HEK293 (cell line): ENCODE results near the gene LRRC49.

Experiments used
- CTCF ChIA-PET: fragments of 350-600 bp; formaldehyde crosslinking; extraction: SDS; loops from one replicate; lab custom pipeline; 2021; ENCODE audit warnings: antibody characterized with exemption; lab: Yijun Ruan, JAX
- POLR2A ChIA-PET: fragments of 300-600 bp; formaldehyde crosslinking; extraction: SDS; loops from one replicate; lab custom pipeline; 2020; ENCODE audit warnings: antibody characterized with exemption, inconsistent platforms; lab: Yijun Ruan, JAX
- H3K27ac ChIP-seq: fragments of 200-500 bp; sonication (Bioruptor generic); 2 replicates; pipeline ENCODE4 v1.5.1; 2014; ENCODE audit warnings: low read depth, low read length, control low read depth, inconsistent platforms; ENCODE audit errors: extremely low read depth
- H3K36me3 ChIP-seq, 2 experiments: fragments of 200-500 bp in 1 of 2; sonication (Bioruptor generic) in 1 of 2; 1 replicate in 1 of 2; 2 replicates in 1 of 2; pipeline ENCODE4 v1.5.1; 2014 to 2017; ENCODE audit warnings: inconsistent platforms in 2 of 2, low read length in 2 of 2; ENCODE audit not compliant: control insufficient read depth in 2 of 2, insufficient read depth in 1 of 2
- H3K4me1 ChIP-seq: fragments of 200-500 bp; sonication (Bioruptor generic); 2 replicates; pipeline ENCODE4 v1.5.1; 2014; ENCODE audit warnings: mild to moderate bottlenecking, low read length, inconsistent platforms; ENCODE audit not compliant: control insufficient read depth, insufficient read depth
- H3K4me3 ChIP-seq: 2 replicates; pipeline ENCODE4 v1.5.1; 2011; ENCODE audit warnings: low read depth, mild to moderate bottlenecking, control low read depth, low read length, moderate library complexity
- H3K9me3 ChIP-seq: fragments of 200-500 bp; sonication (Bioruptor generic); 2 replicates; pipeline ENCODE4 v1.5.1; 2014; ENCODE audit warnings: low read depth, low read length, inconsistent platforms; ENCODE audit not compliant: control insufficient read depth, insufficient read depth
- IKZF3 ChIP-seq: fragments of 450-650 bp; IDR thresholded peaks from 2 replicates; pipeline ENCODE4 v1.5.0; 2018; ENCODE audit warnings: missing biosample characterization, mild to moderate bottlenecking, missing genetic modification characterization, moderate library complexity
- KLF1 ChIP-seq: fragments of 450-650 bp; formaldehyde crosslinking; IDR thresholded peaks from 2 replicates; pipeline ENCODE4 v1.5.1; 2016; ENCODE audit warnings: missing biosample characterization, missing genetic modification characterization
- KLF16 ChIP-seq: fragments of 450-650 bp; formaldehyde crosslinking; IDR thresholded peaks from 2 replicates; pipeline ENCODE4 v1.5.1; 2017; ENCODE audit warnings: missing biosample characterization, missing genetic modification characterization
- MYNN ChIP-seq: fragments of 450-650 bp; formaldehyde crosslinking; IDR thresholded peaks from 2 replicates; pipeline ENCODE4 v1.5.1; 2016; ENCODE audit warnings: missing biosample characterization, missing genetic modification characterization, borderline replicate concordance
- TRIM28 ChIP-seq: IDR thresholded peaks from 2 replicates; pipeline ENCODE4 v1.6.1; 2011; ENCODE audit warnings: low read length, control low read depth, borderline replicate concordance
- ZBTB17 ChIP-seq: fragments of 450-650 bp; formaldehyde crosslinking; IDR thresholded peaks from 2 replicates; pipeline ENCODE4 v1.5.1; 2016; ENCODE audit warnings: missing biosample characterization, missing genetic modification characterization
- ZBTB48 ChIP-seq: fragments of 450-650 bp; formaldehyde crosslinking; IDR thresholded peaks from 2 replicates; pipeline ENCODE4 v1.5.1; 2016; ENCODE audit warnings: missing biosample characterization, missing genetic modification characterization
- ZNF121 ChIP-seq: fragments of 450-650 bp; formaldehyde crosslinking; IDR thresholded peaks from 2 replicates; pipeline ENCODE4 v1.5.1; 2016; ENCODE audit warnings: missing biosample characterization, missing genetic modification characterization
- ZNF157 ChIP-seq: fragments of 450-650 bp; formaldehyde crosslinking; IDR thresholded peaks from 2 replicates; pipeline ENCODE4 v1.5.1; 2016; ENCODE audit warnings: missing biosample characterization, missing genetic modification characterization
- ZNF16 ChIP-seq: fragments of 450-650 bp; formaldehyde crosslinking; IDR thresholded peaks from 2 replicates; pipeline ENCODE4 v1.5.1; 2016; ENCODE audit warnings: low read depth, missing biosample characterization, missing genetic modification characterization
- ZNF169 ChIP-seq: fragments of 450-650 bp; formaldehyde crosslinking; IDR thresholded peaks from 2 replicates; pipeline ENCODE4 v1.5.1; 2016; ENCODE audit warnings: missing biosample characterization, missing genetic modification characterization
- ZNF2 ChIP-seq: fragments of 450-650 bp; formaldehyde crosslinking; IDR thresholded peaks from 2 replicates; pipeline ENCODE4 v1.5.1; 2016; ENCODE audit warnings: missing biosample characterization, missing genetic modification characterization
- ZNF366 ChIP-seq: fragments of 450-650 bp; formaldehyde crosslinking; conservative IDR thresholded peaks from 2 replicates; pipeline ENCODE4 v1.5.1; 2016; ENCODE audit warnings: missing biosample characterization, missing genetic modification characterization
- ZNF37A ChIP-seq: fragments of 450-650 bp; IDR thresholded peaks from 2 replicates; pipeline ENCODE4 v1.5.1; 2018; ENCODE audit warnings: missing biosample characterization, missing genetic modification characterization
- ZNF433 ChIP-seq: fragments of 450-650 bp; formaldehyde crosslinking; IDR thresholded peaks from 2 replicates; pipeline ENCODE4 v1.5.1; 2016; ENCODE audit warnings: missing biosample characterization, missing genetic modification characterization, low read depth
- ZNF555 ChIP-seq: fragments of 450-650 bp; formaldehyde crosslinking; conservative IDR thresholded peaks from 2 replicates; pipeline ENCODE4 v1.5.1; 2017; ENCODE audit warnings: missing biosample characterization, mild to moderate bottlenecking, missing genetic modification characterization, inconsistent platforms
- ZNF558 ChIP-seq: fragments of 450-650 bp; formaldehyde crosslinking; IDR thresholded peaks from 2 replicates; pipeline ENCODE4 v1.5.1; 2016; ENCODE audit warnings: missing biosample characterization, missing genetic modification characterization
- ZNF654 ChIP-seq: fragments of 450-650 bp; formaldehyde crosslinking; IDR thresholded peaks from 2 replicates; pipeline ENCODE4 v1.5.1; 2016; ENCODE audit warnings: low read depth, missing biosample characterization, missing genetic modification characterization
- ZNF660 ChIP-seq: fragments of 450-650 bp; IDR thresholded peaks from 2 replicates; pipeline ENCODE4 v1.5.1; 2018; ENCODE audit warnings: missing biosample characterization, mild to moderate bottlenecking, missing genetic modification characterization
- TF ChIP-seq, protein P1 (sequence below): fragments of 450-650 bp; formaldehyde crosslinking; IDR thresholded peaks from 2 replicates; pipeline ENCODE4 v1.5.1; 2016; ENCODE audit warnings: missing biosample characterization, missing genetic modification characterization
- TF ChIP-seq, protein P2 (sequence below): fragments of 450-650 bp; formaldehyde crosslinking; IDR thresholded peaks from 2 replicates; pipeline ENCODE4 v1.5.1; 2016; ENCODE audit warnings: missing biosample characterization, missing genetic modification characterization
- TF ChIP-seq, protein P3 (sequence below): fragments of 450-650 bp; formaldehyde crosslinking; IDR thresholded peaks from 2 replicates; pipeline ENCODE4 v1.5.1; 2016; ENCODE audit warnings: missing biosample characterization, missing genetic modification characterization
- TF ChIP-seq, protein P4 (sequence below): fragments of 450-650 bp; formaldehyde crosslinking; IDR thresholded peaks from 2 replicates; pipeline ENCODE4 v1.5.1; 2017; ENCODE audit warnings: missing biosample characterization, missing genetic modification characterization
- TF ChIP-seq, protein P5 (sequence below): fragments of 450-650 bp; formaldehyde crosslinking; IDR thresholded peaks from 2 replicates; pipeline ENCODE4 v1.5.1; 2016; ENCODE audit warnings: missing biosample characterization, missing genetic modification characterization, borderline replicate concordance
- TF ChIP-seq, protein P6 (sequence below): fragments of 450-650 bp; formaldehyde crosslinking; IDR thresholded peaks from 2 replicates; pipeline ENCODE4 v1.5.1; 2017; ENCODE audit warnings: missing biosample characterization, mild to moderate bottlenecking, missing genetic modification characterization, moderate library complexity

Gene LRRC49

DNA sequence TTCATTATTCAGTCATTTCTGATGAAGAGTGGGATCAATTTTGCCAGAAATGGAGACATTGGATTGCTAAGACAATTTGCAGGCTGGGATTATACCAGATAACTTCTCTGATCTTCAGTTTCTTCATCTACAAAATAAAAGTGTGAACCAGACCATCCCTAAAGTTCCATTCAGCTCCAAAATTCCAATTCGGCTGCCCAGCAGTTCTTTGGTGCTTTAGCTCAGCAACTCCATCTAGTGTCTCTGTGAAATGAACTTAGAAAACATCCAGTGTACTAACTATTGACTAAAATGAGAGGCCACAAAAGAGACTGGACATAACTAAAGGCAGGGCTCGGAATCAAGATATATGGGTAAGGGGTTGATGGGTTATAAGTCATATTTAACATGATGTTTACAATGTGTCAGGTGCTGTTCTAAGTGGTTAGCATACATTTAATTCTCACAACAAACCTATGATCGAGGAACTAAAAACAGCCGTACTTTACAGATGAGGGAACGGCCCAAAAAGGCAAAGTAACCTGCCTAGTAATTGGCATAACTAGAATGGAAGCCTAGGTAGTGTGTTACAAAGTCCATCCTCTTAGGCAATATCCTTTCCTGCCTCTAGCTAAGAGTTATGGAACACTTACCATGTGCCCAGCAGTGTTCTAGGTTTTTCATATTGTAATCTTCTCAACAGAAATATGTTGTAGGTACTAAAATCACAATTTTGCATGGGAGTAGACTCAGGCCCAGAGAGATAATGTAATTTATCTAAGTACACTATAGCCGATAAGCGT lies 17.4 kb upstream of the LRRC49 start:
- ChIA-PET POLR2A (interaction anchor here (0.7 kb wide), 1 partner anchor 51 kb away, joined by 3 read pairs; no protein-coding TSS in a partner anchor), CTCF (interaction anchor here (0.6 to 4.7 kb wide), 47 partner anchors 10 to 1930 kb away, joined by 3 to 70 read pairs (median 4); partner anchors contain the start of genes LARP6 and LRRC49)
- H3K4me1 ChIP-seq = no peaks in the 10 kb centered on the region
- no peaks in the 10 kb centered on the region for H3K9me3 ChIP-seq
- no peaks in the 10 kb centered on the region for H3K36me3 ChIP-seq
- no peak overlapping the region for H3K4me3 ChIP-seq
- TF ChIP-seq, protein P1, sequence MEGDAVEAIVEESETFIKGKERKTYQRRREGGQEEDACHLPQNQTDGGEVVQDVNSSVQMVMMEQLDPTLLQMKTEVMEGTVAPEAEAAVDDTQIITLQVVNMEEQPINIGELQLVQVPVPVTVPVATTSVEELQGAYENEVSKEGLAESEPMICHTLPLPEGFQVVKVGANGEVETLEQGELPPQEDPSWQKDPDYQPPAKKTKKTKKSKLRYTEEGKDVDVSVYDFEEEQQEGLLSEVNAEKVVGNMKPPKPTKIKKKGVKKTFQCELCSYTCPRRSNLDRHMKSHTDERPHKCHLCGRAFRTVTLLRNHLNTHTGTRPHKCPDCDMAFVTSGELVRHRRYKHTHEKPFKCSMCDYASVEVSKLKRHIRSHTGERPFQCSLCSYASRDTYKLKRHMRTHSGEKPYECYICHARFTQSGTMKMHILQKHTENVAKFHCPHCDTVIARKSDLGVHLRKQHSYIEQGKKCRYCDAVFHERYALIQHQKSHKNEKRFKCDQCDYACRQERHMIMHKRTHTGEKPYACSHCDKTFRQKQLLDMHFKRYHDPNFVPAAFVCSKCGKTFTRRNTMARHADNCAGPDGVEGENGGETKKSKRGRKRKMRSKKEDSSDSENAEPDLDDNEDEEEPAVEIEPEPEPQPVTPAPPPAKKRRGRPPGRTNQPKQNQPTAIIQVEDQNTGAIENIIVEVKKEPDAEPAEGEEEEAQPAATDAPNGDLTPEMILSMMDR (tag by site-specific recombination) = peak; percentile 72
- TF ChIP-seq ZNF366 (no peak), ZBTB48 (tag by site-specific recombination) (peak; percentile 33; the same call in 1 of the 2 replicates), ZNF660 (tag by site-specific recombination) (no peak), ZBTB17 (tag by site-specific recombination) (0 out of 2 replicates have a peak, but pooled peaks have one; percentile 19), ZNF654 (tag by site-specific recombination) (peak; percentile 73)
- TF ChIP-seq, protein P2, sequence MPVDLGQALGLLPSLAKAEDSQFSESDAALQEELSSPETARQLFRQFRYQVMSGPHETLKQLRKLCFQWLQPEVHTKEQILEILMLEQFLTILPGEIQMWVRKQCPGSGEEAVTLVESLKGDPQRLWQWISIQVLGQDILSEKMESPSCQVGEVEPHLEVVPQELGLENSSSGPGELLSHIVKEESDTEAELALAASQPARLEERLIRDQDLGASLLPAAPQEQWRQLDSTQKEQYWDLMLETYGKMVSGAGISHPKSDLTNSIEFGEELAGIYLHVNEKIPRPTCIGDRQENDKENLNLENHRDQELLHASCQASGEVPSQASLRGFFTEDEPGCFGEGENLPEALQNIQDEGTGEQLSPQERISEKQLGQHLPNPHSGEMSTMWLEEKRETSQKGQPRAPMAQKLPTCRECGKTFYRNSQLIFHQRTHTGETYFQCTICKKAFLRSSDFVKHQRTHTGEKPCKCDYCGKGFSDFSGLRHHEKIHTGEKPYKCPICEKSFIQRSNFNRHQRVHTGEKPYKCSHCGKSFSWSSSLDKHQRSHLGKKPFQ (tag by site-specific recombination) = peak; percentile 31; the same call in 1 of the 2 replicates
- TF ChIP-seq, protein P3, sequence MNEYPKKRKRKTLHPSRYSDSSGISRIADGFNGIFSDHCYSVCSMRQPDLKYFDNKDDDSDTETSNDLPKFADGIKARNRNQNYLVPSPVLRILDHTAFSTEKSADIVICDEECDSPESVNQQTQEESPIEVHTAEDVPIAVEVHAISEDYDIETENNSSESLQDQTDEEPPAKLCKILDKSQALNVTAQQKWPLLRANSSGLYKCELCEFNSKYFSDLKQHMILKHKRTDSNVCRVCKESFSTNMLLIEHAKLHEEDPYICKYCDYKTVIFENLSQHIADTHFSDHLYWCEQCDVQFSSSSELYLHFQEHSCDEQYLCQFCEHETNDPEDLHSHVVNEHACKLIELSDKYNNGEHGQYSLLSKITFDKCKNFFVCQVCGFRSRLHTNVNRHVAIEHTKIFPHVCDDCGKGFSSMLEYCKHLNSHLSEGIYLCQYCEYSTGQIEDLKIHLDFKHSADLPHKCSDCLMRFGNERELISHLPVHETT (tag by site-specific recombination) = no peak
- TF ChIP-seq, all 188 proteins: peak for 5
- H3K27ac ChIP-seq = no peak overlapping the region

DNA sequence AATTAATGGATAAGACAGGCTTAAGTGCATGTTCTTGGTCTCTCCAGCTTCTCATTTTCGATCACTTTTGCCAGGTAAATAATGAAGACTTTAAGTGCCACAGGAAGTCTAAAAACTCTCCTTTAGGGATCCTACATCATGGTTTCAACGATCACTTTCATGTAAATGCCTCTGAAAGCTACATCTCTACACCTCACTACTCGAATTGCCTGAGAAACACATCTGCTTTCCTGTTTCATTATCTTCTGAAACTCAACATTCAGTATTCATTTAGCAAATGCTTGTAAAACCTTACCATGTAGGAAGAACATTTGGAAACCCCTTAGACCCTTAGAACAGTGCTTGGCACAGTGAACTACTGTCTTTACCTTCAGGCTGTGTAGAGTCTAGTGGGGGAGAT lies 16.6 kb upstream of the LRRC49 start:
- no peak overlapping the region for H3K4me3 ChIP-seq
- CTCF ChIA-PET = interaction anchor here (0.8 to 4.7 kb wide), 10 partner anchors 9 to 568 kb away, joined by 3 to 70 read pairs (median 11); no protein-coding TSS in a partner anchor
- TF ChIP-seq, protein P4, sequence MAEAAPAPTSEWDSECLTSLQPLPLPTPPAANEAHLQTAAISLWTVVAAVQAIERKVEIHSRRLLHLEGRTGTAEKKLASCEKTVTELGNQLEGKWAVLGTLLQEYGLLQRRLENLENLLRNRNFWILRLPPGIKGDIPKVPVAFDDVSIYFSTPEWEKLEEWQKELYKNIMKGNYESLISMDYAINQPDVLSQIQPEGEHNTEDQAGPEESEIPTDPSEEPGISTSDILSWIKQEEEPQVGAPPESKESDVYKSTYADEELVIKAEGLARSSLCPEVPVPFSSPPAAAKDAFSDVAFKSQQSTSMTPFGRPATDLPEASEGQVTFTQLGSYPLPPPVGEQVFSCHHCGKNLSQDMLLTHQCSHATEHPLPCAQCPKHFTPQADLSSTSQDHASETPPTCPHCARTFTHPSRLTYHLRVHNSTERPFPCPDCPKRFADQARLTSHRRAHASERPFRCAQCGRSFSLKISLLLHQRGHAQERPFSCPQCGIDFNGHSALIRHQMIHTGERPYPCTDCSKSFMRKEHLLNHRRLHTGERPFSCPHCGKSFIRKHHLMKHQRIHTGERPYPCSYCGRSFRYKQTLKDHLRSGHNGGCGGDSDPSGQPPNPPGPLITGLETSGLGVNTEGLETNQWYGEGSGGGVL (tag by site-specific recombination) = no peak
- TF ChIP-seq ZNF558 (tag by site-specific recombination) (no peak), KLF16 (no peak), TRIM28 (no peak), ZNF169 (no peak), ZNF37A (tag by site-specific recombination) (no peak), ZNF555 (tag by site-specific recombination) (no peak), ZBTB17 (tag by site-specific recombination) (no peak), MYNN (no peak), ZNF16 (no peak), KLF1 (tag by site-specific recombination) (no peak), IKZF3 (tag by site-specific recombination) (no peak), ZNF2 (tag by site-specific recombination) (no peak), ZNF121 (tag by site-specific recombination) (no peak), ZNF433 (tag by site-specific recombination) (no peak), ZNF157 (tag by site-specific recombination) (no peak)
- TF ChIP-seq, protein P5, sequence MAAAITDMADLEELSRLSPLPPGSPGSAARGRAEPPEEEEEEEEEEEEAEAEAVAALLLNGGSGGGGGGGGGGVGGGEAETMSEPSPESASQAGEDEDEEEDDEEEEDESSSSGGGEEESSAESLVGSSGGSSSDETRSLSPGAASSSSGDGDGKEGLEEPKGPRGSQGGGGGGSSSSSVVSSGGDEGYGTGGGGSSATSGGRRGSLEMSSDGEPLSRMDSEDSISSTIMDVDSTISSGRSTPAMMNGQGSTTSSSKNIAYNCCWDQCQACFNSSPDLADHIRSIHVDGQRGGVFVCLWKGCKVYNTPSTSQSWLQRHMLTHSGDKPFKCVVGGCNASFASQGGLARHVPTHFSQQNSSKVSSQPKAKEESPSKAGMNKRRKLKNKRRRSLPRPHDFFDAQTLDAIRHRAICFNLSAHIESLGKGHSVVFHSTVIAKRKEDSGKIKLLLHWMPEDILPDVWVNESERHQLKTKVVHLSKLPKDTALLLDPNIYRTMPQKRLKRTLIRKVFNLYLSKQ (tag by site-specific recombination) = no peak
- TF ChIP-seq, protein P6, sequence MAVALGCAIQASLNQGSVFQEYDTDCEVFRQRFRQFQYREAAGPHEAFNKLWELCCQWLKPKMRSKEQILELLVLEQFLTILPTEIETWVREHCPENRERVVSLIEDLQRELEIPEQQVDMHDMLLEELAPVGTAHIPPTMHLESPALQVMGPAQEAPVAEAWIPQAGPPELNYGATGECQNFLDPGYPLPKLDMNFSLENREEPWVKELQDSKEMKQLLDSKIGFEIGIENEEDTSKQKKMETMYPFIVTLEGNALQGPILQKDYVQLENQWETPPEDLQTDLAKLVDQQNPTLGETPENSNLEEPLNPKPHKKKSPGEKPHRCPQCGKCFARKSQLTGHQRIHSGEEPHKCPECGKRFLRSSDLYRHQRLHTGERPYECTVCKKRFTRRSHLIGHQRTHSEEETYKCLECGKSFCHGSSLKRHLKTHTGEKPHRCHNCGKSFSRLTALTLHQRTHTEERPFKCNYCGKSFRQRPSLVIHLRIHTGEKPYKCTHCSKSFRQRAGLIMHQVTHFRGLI = no peak

More for the DNA sequence above, 16.6 kb upstream of the LRRC49 start:
- H3K27ac ChIP-seq = no peak overlapping the region
- no peaks in the 10 kb centered on the region for H3K4me1 ChIP-seq
- H3K36me3 ChIP-seq = peaks cover 0 to 6% of the 10 kb centered on the region in 2 experiments; a peak in 1 of 3 replicates
- POLR2A ChIA-PET = no interaction called here
- H3K9me3 ChIP-seq = no peaks in the 10 kb centered on the region
